Femur (tissue), 1 donor: ENCODE data around the gene PSMC5.
"Not testable (repeated sequence)": the region's sequence is repeated elsewhere in the genome, so short reads cannot be mapped to it uniquely, and the experiment has no call there.

ENCODE experiments used
- DNase-seq: peaks from one replicate; pipeline ENCODE4 v3.0.0-alpha.2; 2017

The PSMC5 gene

DNA sequence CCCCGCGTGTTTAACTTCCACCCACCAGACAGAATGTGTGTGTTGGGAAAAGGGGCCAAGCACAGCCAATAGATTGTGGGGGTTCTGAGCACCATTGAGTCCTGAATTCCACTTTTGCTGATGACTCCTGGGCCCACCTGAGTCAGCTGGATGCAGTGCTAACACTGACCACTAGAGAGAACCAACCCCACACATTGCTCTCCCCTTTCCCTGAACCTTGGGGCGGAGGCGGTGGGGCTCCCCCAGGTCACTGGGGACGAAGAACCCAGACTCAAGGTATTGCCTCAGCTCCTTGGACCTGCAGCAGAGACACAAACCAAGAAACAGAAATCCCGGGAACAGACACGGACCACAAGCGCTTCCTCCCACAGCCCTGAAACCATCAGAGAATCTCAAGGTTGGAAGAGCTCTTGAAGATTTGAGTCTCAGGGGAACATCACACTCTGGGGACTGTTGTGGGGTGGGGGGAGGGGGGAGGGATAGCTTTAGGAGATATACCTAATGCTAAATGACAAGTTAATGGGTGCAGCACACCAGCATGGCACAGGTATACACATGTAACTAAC, 46.9 kb downstream of the PSMC5 start:
- not testable (repeated sequence) for DNase-seq

- not testable (repeated sequence) for DNase-seq
Measured at GRCh38 chr17:63874693-63875092, 47.5 kb downstream of the PSMC5 start.

DNA sequence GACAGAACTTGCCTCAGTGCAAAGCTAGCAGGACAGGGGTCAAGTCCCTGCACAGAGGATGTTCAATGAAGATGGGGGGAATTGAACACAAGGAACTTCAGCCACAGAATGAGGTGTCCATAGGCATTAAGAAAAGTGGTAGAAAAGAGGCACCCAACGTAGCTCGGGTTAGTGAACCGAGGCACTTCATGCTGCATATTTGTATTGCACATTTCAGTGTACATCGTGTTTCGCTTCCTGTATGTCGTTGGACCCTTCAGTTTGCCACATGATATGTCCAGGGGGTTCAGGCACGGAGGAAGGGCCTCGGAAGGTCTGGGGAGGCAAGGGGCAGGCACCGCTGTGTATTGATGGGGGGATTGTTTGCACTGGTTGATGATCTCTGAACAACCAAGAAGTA, 51.2 kb downstream of the PSMC5 start:
- not testable (repeated sequence) for DNase-seq

- no peak for DNase-seq
Measured at GRCh38 chr17:63880706-63881105, 53.5 kb downstream of the PSMC5 start.

GRCh38 chr17:63881337-63881736, 54.1 kb downstream of the PSMC5 start:
- DNase-seq: not testable (repeated sequence)
